HG03066 (cell line): ENCODE data around the gene CCNA1.

ENCODE experiments used
- ATAC-seq: cut with Tn5 transposase; IDR thresholded peaks from one replicate; pipeline ENCODE4 v1.9.1; 2021; ENCODE audit warnings: low read depth; ENCODE audit not compliant: unreplicated experiment

Gene CCNA1

DNA sequence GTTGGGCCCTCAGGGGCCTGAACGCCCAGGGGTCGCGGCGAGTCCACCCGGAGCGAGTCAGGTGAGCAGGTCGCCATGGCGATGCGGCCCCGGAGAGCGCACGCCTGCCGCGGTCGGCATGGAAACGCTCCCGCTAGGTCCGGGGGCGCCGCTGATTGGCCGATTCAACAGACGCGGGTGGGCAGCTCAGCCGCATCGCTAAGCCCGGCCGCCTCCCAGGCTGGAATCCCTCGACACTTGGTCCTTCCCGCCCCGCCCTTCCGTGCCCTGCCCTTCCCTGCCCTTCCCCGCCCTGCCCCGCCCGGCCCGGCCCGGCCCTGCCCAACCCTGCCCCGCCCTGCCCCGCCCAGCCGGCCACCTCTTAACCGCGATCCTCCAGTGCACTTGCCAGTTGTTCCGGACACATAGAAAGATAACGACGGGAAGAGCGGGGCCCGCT is at the start of gene CCNA1:
Gene CCNA1 (plus strand): TSS at position 390 of the 439 bp plus-strand sequence. CDS start 562 bp downstream, outside the sequence.
- ATAC-seq, result no peak

DNA sequence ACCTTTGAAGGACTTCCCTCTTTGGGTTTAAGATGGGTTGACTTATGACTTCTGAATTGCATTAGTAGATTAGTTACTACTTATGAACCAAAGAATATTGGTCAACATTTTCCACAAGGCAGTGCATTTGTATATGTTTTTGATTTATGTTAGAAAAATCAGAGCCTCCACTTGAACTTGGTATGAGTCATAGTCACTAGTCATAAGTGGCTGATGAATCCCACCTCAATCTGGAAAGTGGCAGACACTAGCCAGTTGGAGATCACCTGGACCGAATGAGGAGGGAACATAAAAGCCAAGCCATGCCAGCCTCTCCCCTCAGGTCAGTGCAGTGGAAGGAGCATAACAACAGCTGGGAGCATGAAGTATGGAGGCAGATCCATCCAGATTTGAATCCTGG is 46.8 kb upstream of the CCNA1 start:
- ATAC-seq, result no peak

DNA sequence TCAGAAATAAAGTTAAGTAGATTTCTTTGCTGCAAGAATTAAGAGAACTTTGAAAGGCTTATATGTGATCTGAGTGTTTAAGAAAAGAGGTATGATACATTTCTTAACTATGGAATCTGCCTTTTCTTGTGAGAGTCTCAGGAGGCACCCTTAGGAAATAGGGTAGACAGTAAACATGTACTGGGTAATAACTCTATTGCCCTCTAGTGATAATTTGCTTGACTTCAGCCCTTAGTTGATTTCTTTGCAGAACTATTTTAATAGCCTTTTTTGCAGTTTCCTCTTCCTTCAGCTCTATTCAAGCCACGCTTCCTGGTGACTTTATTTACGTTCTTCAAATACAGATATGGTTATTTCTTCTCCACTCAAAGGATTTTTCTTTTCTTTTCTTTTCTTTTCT is 37.0 kb upstream of the CCNA1 start:
- no peak for ATAC-seq

DNA sequence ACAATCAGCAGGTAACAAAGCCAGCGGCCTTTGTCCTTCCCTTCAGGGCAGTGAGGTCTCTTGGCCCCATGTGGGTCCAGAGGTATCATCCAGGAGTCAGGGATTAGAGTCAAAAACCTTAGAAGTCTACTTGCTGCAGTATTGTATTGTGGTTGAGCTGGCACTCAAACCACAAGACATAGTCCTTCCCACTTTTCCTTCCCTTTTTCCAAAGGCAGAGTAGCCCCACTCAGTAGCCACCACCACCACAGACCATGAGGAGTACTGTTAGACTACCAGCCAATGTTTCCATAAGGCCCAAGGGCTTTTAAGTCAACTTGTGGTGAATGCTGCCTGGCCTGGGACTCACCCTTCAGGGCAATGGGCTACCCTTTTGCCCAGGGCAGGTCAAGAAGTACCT is 27.1 kb upstream of the CCNA1 start:
- ATAC-seq, result no peak

DNA sequence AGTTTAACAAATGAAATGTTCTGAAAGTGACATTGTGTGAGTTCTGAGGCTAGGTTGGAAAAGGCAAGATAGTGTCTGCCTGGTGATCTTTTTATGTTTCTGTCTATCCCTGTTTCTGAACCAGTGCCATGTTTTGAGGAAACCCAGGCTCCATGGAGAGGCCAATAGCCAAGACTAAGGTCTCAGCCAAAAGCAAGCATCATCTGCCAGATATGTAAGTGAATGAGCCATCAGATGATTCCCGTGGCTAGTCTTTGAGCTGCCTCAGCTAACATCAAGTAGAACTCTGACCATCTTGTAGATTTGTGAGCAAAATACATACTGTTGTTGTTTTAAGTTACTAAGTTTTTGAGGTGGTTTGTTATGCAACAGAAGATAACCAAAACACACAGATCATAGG is 19.6 kb upstream of the CCNA1 start:
- ATAC-seq, result no peak

DNA sequence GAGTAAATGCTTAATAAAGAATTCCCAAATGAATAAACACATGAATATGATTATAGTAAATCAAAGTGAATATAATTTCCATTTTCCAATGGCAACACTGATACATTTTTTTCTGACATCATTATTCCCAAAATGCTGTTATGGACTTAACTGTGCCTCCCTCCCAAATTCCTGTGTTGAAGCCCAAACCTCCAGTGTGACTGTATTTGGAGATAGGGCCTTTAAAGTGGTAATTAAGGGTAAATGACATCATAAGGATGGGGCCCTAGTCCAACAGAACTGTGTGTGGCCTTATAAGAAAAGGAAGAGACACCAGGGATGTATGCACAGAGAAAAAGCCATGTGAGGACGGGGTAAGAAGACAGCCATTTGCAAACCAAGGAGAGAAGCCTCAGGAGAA is 19.1 kb upstream of the CCNA1 start:
- no peak for ATAC-seq

DNA sequence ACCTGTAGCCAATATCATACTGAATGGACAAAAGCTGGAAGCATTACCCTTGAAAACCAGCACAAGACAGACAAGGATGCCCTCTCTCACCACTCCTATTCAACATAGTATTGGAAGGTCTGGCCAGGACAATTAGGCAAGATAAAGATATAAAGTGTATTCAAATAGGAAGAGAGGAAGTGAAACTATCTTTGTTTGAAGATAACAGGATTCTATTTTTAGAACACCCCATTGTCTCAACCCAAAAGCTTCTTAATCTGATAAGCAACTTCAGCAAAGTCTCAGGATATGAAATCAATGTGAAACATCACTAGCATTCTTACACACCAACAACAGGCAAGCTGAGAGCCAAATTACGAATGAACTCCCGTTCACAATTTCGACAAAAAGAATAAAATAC is 17.8 kb upstream of the CCNA1 start:
- no peak for ATAC-seq

DNA sequence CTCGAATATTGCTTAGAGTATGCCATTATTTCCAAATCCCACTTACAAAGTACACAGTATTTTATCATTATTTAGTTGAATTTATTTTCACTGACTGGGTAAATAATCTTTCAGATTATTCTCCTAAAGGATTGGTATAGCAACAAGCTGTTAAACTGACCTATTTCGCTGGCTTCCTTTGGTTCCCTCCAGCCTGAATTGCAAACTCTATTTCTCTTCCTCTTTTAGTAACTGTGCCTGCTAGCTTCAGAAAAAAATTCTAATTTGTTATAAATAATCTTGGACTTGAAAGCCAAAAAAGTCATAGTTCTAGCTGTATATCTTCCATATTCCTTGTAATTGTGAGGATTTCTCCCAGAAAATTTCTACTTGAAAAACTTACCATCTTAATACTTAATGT is 15.0 kb upstream of the CCNA1 start:
- no peak for ATAC-seq

DNA sequence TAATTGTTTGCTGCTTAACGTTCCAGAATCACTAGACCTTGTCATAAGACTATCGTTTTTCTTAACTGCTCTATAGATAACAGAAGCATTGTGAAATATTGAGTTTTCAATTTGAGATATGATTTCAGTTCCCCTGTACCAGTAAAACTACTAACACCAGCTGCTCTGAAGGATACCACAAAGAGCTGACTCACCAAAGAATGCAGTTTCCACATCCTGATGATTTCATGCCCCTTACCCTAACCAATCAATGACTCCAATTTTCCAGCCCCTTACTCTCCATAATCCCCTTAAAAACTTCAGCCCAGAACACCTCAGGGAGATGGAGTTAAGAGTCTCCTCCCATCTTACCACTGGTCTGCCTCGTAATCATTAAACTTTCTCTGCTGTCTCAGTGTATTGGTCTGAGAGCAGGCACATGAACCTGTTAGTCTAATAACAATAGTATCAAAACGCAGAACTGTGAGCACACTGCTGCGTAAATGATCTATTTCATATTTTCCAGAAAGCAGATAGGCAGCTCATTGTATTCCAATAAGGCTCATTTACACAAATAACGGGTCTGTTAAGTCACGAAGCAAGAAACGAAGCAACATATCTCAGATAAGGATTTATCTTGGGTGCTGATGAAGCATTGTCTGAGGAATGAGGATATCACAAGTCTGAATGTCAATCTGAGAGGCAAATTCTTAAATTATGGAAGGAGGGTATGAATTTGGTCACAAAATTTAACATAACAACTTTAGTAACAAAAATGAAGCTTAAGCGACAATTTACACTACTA is 14.1 kb upstream of the CCNA1 start:
- peak; percentile 84 for ATAC-seq

DNA sequence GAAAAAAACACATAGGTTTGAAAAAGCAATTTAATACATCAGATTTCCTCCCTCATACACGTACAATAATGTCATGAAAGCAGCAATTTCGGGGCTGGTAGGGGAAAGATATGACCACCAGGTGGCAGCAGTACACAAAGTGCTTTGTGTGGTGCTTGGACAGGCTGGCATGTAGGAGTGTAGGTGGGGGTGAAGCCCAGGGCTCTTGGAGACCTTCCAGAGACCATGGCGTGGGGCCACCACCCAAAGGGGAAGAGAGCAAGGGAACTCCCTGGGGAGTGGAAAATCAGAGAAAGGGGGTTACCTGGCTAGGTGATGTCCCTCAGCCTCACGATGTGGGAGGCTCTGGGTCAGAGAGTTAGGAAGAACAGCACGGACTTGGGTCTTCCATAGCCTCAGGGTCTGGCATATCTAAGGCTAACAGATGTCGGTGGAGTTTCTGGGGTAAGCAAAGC is 11.8 kb upstream of the CCNA1 start:
- ATAC-seq, result peak; percentile 49

DNA sequence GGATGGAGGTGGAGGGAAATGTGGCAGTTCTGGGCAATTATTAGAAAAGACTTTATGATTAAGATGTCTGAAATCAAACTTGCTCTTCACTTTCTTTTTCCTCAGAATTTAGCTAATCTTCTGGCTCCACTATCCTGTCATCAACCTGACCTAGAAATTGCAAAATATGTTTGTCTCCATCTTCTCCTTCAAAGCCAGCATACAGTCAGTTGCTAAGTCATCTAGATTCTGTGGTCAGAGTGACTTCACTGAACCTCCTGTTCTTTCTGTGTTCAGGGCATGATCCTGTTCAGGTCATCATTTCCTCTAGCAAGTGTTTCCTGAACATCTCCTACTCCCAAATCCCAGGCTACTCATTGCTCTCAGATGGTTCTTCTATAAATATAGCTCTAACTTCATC is 10.8 kb upstream of the CCNA1 start:
- no peak for ATAC-seq

DNA sequence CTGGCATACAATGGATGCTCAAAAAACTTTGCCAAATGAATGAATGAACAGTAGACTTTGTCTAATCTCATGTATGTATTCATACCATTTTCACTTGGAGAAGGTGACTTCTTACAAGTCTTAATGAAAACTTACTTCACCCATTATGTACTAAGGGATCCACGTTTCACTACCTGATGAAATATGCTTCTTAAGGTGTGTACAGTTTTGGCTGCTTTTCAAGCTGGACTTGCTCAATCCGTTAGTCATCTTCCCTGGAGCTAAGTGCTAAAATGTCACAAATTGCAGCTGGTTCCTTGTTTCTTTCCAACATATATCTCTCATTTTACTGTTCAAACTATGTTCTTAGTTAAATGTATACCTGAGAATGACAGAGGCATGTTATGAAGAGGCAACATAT is 4.2 kb upstream of the CCNA1 start:
- no peak for ATAC-seq

DNA sequence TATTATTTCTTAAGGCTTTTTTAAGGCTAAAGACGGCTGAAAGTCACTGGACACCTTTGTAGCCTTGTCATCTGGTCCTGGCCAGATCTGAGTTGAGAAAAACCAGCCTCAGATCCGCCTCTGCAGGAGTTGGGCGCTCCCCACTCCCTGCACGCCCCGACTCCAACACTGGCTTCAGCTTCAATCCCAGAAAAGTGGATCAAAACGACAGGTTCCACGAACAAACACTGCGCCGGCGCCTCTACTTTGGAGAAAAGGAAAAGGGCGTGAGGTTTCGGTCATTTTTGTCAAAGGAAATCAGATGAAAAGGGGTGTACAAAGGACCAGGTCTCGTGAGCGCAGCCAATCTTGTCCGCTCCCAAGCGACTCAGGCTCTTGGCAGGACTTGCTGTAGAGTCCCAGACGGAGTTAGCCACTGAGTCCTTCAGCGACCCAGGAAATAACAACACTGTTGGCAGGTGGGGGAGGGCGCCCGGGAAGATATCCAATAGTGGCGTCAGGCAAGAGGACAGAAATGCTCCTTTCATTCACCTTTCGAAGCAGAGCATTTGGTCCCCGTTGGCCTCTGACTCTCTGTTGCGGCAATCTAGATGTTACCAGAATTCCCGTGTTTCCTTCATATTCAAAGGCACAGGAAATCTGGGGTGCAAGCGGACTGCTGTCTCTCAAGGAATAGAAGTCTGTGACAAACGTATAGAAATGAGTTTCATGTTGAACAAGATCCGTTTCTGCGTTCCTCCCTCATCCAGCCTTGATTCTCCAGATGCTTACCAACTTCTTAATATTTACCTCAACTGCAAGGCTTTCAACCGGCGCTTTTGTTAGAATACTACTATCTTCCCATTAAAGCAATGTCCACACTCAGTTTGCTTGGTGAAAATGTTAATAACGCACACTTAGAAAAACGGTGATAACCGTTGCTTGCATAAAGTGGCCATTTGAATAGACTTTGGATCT is 1.8 kb upstream of the CCNA1 start:
- no peak for ATAC-seq

DNA sequence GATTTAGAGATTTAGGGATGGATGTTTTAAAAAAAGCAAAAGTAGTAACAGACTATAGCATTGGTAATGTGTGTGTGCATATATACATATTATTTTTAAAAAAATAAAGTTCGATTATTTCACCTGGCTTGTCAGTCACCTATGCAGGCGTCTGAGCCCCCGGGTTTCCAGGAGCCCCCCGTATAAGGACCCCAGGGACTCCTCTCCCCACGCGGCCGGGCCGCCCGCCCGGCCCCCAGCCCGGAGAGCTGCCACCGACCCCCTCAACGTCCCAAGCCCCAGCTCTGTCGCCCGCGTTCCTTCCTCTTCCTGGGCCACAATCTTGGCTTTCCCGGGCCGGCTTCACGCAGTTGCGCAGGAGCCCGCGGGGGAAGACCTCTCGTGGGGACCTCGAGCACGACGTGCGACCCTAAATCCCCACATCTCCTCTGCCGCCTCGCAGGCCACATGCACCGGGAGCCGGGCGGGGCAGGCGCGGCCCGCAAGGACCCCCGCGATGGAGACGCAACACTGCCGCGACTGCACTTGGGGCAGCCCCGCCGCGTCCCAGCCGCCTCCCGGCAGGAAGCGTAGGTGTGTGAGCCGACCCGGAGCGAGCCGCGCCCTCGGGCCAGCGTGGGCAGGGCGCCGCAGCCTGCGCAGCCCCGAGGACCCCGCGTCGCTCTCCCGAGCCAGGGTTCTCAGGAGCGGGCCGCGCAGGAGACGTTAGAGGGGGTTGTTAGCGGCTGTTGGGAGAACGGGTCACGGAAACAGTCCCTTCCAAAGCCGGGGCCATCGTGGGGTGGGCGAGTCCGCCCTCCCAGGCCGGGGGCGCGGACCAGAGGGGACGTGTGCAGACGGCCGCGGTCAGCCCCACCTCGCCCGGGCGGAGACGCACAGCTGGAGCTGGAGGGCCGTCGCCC is 840 bp upstream of the CCNA1 start:
- no peak for ATAC-seq

DNA sequence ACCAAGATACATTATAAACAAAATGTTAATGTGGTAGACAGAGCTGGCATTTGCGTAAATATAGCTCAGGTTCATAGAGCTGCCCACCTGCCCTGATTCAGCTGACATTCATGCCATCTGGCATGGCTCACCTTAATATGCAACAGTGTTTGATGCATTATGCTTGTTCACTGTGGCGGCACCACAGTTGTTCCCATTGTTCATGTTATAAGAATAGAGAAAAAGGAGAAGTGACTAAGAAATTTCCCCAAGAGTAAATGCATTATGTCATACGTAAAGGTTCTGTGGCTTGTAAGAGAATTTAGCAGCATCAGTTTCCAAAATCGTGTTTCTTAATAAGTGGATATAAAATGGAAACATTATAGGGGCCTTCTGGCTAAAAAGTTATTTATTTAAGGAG is 4.5 kb downstream of the CCNA1 start:
- no peak for ATAC-seq

DNA sequence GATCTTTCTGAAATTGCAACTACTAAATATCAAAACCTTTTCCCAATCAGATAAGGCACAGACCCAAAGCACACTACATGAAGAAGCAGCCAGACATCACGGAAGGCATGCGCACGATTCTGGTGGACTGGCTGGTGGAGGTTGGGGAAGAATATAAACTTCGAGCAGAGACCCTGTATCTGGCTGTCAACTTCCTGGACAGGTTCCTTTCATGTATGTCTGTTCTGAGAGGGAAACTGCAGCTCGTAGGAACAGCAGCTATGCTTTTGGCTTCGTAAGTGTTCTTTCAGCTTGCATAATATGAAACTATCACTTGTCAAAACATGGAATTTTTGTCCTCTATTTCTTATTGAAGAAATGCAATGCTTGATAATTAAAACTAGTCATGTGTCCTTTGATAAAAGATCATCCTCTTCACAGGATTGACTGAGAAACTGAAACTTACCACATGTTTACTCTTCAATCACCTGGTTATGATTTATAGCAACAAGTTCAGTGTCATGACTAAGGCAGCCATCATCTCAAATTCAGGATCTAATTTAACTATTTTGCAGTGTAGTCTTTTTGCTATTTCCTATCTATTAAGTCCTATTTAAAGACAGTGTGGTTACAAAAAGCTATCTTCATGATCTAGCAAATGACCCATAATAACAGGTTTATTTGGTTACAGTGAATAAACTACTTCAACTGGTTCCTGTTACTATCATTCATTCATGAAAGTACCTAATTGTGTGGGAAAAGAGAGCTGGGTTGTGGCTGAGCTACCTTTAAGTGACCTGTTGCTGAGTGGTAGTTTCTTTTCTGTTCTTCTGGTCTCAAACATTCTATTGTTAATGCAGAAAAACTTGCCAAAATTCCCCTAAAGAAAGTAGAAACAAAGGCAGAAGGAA is 6.5 kb downstream of the CCNA1 start:
- ATAC-seq, result no peak

DNA sequence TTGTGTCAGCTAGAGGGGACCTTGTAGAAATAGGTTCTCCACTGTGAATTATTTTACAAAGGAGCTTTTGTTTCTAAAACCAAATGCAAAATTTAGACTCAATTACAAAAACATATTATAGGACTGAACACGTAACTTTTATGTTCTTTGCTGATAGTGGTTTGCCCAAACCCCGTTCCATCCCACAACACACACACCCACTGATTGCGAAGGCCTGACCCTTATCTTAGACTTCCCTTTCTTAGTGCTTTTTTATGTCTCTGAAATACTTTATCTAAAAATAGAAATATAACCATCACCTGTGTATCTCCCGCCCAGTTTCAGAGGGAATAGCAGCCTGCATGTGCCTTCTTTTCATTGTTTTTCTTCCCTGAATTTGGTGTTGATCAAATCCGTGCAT is 13.0 kb downstream of the CCNA1 start:
- ATAC-seq, result no peak

DNA sequence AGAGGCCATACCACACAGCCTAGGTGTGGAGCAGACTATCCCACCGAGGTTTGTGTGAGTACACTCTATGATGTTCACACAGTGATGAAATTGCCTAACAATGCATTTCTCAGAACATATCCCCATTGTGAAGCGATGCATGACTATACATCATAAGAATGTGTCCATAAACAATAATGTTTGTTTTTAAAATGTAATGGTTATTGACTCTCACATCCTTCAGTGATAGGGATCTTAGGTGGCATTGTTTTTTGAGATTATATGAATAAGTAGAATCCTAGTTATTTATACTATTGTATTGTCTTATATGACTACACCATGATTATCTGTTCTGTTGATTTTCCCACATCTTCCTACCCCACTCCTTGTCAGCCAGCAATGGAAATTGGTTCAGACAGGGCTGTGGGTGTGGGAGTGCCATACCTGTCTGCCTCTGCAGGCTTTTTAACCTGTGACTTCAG is 13.6 kb downstream of the CCNA1 start:
- ATAC-seq, result no peak

DNA sequence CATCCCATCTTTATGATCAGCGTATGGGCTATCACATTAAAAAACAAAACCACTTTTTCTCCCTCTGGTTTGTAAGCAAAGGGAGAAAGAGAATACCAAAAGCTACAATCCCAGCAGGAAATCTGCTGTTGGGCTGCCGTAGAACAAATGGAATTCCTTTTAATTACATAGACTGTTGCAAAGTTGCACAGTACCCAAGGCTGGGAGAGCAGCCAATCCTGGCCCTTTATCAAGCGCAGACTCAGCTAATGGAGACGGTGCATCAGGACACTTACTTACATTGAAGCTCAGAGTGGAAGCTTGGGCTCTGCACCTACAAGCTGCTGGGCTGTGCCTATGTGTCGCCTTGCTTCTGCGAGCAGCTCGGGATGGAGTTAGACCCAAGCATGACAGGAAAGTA is 15.2 kb downstream of the CCNA1 start:
- no peak for ATAC-seq
